Measurements from ENCODE around the gene ERFL.
"Not testable (repeated sequence)": the region's sequence is repeated elsewhere in the genome, so short reads cannot be mapped to it uniquely, and the experiment has no call there.

Gene ERFL

DNA sequence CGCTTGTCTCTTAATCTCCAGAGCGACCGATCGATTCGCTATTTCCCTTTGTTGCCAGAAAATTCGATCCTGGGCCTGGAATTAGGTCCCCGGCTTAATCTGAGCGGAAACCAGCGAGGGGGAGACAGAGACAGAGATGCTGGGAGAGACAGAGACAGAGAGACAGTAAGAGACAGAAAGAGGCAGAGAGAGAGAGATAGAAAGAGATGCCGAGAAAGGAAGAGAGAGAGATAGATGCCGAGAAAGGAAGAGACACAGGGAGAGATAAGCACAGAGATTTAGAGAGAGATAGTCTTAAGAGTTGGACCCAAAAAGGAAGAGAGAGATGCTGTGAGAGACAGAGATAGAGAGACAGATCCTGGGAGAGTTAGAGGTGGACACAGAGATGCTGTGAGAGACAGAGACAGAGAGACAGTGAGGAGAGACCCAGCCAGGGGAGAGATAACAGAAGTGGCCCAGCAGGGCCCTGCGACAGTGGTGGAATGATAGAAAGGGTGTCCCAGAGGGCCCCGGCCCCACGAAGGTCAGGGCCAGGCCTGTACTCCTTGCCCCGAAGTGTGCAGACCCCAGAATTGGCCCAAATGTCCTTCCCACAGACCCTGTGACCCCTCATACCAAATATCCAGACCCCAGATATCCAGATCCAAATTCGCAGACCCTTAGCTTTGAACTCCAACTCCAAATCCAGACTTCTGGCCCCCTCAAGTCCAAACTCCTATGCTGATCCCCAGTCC lies 1.3 kb downstream of the ERFL start:
- DNase-seq (ENCODE audit: low spot score) = no peak

DNA sequence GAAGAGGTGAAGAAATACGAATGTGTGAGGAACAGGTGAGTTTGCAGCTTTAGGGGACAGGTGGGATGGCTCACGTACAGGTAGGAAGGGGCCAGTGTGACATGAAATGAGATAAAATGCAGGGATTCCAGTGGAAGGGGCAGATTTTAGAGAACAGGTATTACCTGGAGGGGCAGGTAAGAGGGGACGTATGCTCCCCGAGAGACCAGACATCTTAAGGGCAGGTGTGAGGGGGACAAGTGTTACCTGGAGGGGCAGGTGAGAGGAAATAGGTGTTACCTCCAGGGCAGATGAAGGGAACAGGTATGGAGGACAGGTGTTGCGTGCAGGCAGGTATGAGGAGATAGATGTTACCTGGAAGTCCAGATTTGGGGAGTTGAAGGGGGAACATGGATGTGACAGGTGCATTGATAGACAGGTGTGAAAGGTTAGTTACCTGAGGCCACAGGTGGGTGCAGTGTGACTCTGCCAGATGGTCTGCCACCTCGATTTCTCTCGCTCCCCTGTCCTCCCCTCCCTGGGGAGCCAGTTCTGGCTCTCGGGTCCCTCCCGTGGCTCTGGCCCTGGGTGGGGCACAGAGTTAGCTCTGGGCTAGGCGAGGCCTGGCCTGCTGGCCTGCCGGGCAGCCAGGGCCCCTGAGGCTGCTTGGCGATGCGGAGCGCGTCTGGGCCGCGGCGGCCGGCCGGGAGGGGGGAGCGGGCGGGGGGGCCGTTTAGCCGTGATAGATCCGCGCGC lies 2.1 kb downstream of the ERFL start:
- DNase-seq (ENCODE audit: low spot score) = no peak

DNA sequence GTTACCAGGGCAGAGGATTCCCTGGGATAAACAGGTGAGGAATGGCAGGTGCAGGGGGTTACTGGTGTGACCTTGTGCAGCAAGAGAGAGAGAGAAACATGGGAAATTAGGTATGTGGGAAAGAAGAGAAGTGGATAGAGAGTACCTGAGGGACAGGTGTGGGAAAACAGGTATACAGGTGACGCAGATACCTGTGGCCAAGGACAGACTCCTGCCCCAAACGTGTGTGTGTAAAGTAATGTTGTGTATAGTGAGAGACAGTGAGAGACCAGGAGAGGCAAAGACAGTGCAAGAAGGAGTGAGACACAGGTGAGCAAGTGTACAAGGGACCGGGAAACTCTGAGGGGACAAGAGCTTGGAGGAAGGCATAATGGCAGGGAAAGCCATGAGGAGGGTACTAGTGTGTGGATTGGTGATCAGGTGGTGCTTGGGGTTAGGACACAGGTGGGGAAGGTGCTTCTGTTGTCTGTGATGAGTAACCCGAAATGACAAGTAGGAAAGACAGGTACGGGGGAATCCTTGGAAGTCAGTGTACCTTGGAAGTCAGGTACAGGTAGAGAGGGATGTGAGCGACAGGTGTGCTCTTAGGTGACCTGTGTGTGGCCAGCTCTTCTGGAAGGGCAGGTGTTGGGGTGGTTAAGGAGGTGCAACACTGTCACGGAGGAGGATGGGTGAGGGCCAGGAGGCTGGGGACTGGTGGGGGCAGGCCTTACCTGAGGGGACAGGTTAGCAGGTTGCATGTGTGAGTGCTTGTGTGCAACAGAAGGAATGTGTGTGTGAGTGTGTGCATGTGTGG lies 2.8 kb downstream of the ERFL start:
- DNase-seq (ENCODE audit: low spot score) = no peak

DNA sequence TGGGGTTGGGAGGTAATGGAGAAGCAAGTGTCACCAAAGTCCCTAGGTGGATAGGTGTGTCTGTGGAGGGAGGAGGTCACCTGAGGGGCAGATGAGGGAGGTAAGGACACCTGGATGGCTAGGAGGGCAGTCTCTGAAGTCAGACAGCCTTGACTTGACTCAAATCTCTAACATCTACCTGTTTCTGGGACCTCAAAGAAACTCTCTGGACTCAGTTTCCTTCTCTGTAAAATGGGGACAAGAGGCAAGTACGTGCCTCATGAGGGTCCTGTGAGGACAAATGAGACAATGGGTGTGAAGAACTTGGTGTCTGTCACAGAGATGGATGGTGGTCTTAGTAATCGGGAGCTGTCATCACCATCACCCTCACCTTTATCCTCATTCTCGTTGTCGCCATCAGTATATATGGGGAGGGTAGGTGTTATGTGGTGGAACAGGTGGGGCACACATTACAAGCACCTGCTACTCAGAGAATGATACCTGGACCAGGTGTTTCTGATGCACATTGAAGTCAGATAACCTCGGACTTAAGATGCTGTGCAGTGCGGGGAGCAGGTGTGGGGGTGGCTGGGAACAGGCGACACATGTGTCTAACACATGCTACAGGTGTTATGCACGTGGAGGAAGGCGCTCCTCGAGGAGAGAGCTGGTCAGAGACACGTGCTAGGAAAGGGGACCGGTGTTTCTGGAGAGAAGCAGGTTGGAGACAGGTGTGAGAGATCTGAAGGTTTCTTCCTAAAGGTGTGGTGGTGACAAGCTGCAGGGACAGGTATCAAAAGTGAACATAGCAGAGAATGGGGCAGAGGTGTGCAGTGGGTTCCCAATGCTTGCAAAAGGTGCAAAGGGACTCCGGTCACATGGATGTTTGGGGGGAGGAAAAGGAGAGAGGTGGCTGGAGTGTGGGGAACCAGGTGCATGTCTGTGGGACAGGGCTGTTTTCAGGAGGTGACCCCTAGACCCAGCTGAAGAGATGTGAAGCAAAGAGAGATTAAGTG lies 3.8 kb downstream of the ERFL start:
- DNase-seq (ENCODE audit: low spot score) = no peak

DNA sequence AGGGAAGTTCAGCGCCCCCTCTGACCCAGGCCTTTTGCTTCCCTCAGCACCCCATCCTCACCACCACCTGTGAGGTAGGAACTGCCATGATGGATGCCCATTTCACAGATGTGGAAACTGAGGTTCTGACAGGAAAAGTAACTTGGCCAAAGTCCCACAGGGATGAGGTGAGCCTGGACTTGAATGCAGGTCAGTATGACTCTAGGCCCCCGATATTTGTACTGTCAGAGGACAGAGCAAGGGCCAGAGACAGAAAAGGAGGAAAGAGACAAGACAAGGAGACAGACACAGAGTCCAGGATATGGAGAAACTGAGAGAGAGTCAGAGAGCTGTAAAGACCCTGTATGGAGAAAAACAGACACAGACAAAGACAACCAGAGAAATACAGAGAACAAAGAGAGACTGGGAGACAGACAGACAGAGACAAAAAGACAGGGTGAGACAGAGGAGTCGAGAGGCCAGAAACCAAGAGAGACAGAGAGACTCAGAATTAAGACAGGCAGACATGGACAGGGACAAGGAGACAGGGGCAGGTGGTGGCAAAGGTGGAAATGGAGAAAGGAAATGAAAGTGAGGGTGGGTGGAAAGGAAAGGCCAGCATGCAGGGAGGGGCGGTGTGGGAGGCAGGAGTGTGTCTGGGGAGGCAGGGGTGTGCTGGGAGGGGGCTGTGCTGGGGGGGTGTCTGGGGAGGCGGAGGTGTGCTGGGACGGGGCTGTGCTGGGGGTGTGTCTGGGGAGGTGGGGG lies 5.0 kb downstream of the ERFL start:
- no peak for DNase-seq (ENCODE audit: low spot score)

DNA sequence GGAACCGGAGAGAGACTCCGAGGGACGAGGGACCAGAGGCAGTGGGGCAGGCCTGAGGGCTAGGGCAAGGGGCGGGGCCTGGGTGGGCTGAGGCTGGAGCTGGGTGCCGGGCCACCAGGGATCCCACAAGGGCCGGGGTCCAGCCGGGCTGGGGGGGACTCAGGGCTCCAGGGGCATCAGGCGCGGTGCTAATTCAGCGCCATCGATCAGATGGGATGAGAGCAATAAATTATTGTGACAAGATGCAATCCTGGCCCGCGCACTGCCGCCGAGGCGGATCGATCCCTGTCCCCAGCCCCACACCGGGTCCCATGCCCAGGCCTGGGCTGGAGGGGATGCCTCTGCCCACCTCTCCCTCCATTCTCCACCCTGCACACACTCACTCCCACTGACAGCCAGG lies 5.7 kb downstream of the ERFL start:
- no peak for DNase-seq (ENCODE audit: low spot score)

DNA sequence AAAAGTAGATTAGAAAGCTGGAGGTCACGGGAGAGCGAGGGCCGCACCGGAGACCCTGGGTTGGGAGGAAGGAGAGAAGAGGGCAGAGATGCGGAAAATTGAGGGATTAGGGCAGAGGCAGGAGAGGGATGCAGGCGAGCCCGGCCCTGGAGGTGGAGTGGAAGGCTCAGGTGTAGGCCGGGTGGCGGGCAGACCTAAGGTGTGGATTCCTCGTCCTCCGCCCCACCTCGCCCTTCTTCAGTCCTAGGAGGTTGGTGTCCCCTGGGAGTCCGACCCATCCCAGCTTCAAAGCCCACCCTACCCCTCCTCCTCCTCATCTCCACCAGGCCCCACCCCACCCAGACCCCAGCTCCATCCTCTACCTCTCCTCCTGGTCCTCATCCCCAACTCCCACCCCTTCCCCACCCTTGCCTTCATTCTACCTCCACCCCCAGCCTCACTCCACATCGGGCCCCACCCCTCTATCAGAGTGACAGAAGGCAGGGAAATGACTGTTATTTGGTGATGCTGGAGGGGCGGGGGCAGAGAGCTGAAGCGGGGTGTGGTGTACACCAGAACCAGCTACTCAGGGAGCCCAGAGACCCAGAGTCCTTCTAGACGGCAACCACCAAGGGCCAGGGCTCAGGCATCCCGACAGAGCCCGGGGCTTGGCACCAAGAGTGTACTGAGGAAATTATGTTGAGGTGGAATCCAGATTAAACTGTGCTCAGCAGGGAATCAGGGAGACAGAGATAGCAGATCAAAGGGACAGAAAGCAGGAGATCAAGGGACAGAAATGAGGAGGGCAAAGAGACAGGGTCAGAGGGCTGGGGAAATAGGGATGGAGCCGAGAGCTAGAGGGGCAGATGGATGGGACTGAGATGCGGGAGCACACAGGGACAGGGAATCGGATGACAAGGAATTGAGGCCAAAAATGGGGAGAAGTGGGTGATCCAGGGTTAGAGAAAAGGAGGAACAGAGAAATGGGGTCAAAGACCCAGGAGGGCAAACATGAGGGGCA lies 6.4 kb downstream of the ERFL start:
- no peak for DNase-seq (ENCODE audit: low spot score)

DNA sequence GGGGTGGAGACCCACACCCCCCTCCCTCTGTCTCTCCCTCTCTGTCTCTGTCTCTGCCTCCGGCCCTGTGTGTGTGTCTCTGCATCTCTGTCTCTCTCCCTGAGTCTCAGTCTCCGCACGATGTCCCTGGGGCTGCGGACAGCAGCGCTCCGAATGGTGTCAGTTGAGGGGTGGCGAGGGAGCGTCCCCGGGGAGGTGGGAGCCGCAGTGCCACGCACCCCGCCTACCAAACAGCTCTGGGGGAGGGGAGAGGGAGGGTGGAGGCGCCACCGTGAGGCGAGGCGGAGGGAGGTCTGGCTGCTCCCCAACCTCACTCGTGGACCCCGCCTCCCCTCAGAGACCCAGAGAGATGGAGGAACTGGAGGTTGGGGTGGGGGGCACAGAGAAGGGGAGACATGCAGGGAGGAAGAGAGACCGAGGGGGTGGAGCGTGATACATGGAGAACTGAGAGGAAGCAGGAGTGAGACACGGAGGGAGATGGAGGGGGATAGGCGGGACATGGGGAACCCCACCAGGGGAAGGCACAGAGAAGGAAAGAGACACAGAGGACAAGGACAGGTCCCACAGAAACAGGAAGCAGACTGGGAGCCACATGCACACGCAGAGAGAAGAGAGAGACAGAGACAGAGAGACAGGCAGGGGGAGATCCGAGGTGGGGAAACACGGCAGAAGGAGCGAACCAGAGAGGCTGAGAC lies 7.2 kb downstream of the ERFL start:
- no peak for DNase-seq (ENCODE audit: low spot score)

DNA sequence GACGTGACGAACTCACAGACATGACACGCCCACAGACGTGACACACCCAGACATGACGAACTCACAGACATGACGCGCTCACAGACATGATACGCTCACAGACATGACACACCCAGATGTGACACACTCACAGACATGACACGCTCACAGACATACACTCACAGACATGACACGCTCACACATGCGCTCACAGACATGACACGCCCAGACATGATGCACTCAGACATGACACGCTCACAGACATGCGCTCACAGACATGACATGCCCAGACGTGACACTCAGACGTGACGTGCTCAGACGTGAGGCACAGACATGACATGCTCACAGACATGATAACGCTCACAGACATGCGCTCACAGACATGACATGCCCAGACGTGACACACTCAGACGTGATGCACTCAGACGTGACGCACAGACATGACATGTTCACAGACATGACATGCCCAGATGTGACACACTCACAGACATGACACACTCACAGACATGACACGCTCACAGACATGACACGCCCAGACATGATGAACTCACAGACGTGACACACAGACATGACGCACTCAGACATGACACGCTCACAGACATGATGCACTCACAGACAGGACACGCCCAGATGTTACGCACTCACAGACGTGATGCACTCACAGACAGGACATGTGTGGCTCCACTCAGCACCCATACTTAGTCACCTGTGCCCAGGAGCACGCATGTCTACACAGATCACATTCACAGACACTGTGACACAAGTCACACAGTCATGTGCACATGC lies 8.1 kb downstream of the ERFL start:
- DNase-seq (ENCODE audit: low spot score) = no peak

DNA sequence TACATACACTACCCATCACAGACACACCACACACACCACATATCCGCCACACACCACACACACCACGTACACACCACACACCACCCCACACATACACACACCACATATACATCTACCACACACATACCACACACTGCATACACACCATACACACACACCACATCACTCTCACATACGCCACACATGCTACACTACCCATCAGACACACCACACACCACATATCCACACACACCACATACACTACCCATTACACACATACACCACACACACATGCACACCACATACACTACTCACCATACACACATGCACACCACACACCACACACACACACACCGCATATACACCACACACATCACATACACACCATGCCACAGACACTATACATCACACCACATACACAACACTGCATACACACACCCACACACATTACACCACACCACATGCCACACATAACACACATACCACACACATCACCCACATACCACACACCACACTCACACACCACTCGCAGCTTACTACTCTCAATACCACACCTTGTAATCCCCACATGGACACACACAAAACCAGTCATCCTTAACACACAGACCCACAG lies 9.5 kb downstream of the ERFL start:
- DNase-seq (ENCODE audit: low spot score) = no peak

DNA sequence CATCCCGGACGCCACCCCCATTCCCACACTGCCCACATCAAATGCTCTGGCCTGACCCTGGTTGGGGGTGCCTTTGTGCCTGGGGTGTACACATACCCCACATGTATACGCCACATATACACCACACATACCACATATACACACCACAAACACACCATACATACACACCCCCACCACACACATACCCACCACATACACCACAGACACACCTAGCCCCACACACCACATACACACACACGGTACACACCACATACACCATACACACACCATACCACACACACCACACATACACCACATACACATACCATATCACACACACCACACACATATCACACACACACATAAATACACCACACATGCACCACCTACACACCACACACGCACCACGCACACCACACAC lies 10.2 kb downstream of the ERFL start:
- DNase-seq (ENCODE audit: low spot score) = no peak

DNA sequence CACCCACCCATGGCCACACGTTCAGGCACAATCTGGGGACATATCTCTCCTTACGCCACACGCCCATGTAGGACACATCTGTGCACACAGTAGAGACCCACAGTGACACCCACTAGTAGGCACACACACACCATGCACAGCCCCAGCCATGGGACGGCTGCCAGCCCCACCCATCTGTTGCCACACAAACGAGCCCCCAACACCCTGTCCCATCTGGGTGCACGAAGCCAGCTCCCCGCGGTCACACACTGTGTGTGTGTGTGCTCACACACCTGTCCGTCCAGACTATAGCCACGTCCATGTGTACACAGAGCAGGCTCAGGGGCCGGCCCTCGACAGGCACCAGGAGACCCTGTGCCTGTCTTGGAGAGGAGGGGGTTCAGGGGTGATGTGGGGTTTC lies 10.6 kb downstream of the ERFL start:
- DNase-seq (ENCODE audit: low spot score) = no peak

DNA sequence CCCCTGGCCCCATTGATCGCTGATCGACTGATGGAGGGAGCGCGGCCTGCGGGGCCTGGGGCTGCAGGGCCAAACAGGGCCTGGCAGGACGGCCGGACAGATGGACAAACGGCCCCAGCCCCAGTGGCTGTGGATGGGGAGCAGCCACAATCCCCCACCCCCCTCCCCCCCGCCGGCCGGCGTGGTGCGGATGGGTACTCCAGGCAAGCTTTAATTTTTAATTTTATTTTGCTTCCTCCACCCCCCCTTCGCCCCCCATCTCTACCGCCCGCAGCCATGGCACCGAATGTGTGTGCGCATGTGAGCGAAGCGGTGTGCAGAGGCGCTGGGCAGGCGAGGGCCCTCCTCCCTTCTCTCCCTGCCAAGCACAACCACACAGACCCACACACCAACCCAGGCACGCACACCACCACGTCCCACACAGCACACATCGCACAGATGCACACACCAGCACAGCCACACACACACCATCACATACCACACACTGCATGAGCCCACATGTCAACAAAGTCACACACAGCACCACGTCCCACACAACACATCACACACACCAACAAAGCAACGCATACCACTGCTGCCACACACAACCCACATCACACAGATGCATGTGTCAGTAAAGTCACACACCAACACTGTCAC lies 12.4 kb downstream of the ERFL start:
- DNase-seq (ENCODE audit: low spot score) = no peak

DNA sequence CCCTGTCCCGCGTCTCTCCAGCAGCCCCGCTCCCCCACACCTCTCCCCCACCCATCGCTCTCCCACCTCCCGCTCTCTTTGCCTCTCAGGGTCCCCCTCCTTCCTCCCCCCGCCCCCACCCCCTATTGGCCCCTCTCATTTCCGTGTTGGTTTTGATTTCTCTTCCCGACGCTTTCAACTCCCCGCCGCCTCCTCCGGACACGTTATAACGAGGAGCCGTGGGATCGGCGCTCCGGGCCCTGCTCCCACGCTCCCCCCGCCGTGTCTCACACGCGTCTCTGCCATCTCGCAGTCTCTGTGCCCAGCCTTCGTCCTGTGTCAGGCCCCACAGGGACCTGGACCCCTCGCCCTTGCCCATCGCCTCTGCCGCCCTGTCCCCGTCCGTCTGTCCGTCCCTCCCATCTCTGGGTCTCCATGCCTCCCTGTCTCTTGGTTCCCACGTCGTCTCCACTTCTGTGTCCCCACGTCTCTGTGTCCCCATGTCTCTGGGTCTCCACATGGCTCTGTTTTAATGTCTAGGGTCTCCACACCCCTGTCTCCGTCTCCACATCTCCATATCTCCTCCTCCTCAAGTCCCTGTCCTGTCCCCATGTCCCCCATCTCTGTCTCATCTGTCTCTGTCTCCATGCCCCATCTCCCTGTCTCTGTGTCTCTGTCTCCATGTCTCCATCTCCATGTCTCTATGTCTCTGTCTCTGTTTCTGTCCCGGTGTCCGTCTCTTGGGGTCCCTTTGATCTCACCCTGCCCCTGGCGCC lies 13.1 kb downstream of the ERFL start:
- DNase-seq (ENCODE audit: low spot score) = no peak

DNA sequence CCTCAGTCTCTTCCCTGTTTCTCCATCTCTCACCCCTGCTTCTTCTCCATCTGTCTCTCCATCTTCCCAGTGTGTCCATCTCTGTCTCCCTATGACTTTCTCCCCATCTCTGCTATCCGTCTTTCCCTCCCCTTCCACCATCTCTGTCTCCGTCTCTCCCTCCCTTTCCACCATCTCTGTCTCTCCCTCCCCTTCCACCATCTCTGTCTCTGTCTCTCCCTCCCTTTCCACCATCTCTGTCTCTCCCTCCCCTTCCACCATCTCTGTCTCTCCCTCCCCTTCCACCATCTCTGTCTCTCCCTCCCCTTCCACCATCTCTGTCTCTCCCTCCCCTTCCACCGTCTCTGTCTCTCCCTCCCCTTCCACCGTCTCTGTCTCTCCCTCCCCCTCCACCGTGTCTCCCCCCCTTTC lies 13.8 kb downstream of the ERFL start:
- DNase-seq (ENCODE audit: low spot score) = not testable (repeated sequence)

DNA sequence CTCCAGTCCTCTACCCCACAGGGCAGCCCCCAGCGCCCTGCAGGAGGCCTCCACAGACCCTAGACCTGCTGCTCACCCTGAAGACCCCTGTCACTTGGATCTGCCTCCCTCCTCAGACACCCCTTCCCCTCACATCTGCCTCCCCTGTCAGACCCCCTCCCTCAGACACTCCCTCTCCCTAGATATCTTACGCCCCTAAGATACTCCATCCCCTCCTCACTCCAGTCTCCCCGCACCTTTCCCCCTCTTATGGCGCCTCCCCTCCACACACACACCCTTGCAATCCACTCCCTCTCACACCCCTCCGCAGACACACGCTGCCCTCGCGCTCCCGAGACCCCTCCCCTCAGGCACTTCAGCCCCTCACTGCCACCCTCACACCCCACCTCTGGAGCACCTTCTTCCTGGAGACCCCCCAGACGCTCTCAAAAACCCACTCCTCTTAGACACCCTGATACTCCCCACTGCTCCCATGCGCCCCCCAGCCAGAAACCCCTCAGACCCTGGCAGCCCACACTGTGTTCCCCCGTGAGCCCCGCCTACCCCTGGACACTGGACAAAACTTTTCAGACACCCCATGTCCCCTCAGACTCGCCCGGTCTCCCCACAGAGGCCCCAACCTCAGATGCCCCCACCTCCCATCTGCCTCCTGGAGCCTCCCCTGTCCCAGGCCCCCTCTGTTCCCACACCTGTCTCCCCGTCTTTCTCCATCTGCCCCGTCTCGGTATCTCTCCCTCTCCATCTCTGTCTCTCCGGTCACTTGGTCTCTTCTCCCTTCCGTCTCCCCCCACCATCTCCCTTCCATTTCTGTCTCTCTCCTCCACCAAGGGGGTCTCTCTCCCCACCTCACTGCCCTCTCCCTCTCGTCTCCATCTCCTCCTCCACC lies 14.5 kb downstream of the ERFL start:
- no peak for DNase-seq (ENCODE audit: low spot score)

All from SW480 (cell line).